OCI-LY1 (cell line): ENCODE data around the gene MXD4.

ENCODE experiments used
- EZH2 ChIP-seq: fragments of 200-600 bp; sonication (generic), shearing (Covaris generic); IDR thresholded peaks from 2 replicates; pipeline ENCODE4 v1.8.0; 2017; ENCODE audit warnings: borderline replicate concordance, mixed run types, mild to moderate bottlenecking, antibody characterized with exemption, low read length, moderate library complexity, mixed read lengths
- TF ChIP-seq, protein P1 (sequence below): fragments of 200-600 bp; sonication (generic), shearing (Covaris generic); IDR thresholded peaks from 2 replicates; pipeline ENCODE4 v1.5.1; 2017; ENCODE audit warnings: mild to moderate bottlenecking, antibody characterized with exemption, low read length, moderate library complexity, mixed read lengths

DNA sequence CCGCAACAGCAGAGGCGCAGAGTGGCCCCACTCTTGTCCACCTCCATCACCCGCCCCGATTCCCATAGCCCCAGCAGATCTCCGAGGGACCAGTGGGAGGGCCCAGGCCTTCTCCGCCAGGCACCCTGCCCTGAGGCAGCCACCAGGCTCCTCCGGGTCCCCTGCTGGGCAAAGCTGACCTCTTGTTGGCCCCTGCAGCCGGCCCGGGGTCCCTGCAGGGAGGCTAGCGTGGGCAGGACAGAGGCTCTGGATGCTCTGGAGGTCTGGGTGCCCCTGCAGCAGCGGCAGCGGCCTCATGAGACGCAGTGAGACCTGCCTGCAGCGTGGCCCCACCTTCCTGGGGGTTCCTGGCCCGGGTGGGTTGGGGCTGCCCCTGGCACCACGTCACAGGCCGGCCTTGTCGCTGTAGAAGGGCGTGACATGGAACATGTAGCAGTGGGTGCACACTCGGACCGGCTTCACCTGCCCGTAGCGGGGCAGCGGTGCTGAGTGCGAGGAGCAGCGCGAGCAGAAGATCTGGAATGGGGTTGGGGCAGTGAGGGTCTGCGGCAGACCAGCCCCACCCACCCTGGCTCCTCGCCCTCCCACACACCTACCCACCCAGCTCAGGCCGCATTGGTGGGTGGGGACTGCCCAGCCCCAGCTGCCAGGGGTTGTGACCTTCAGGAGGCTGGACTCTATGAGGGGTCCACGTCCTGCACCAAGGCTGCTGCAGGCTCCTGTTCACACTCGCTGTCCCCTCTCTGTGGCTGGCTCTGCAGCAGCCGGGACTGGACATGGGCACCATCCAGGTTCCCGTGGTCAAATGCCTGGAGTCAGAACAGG lies 8.6 kb upstream of the MXD4 start:
- TF ChIP-seq, protein P1, sequence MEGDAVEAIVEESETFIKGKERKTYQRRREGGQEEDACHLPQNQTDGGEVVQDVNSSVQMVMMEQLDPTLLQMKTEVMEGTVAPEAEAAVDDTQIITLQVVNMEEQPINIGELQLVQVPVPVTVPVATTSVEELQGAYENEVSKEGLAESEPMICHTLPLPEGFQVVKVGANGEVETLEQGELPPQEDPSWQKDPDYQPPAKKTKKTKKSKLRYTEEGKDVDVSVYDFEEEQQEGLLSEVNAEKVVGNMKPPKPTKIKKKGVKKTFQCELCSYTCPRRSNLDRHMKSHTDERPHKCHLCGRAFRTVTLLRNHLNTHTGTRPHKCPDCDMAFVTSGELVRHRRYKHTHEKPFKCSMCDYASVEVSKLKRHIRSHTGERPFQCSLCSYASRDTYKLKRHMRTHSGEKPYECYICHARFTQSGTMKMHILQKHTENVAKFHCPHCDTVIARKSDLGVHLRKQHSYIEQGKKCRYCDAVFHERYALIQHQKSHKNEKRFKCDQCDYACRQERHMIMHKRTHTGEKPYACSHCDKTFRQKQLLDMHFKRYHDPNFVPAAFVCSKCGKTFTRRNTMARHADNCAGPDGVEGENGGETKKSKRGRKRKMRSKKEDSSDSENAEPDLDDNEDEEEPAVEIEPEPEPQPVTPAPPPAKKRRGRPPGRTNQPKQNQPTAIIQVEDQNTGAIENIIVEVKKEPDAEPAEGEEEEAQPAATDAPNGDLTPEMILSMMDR: no peak
- TF ChIP-seq EZH2: no peak
